Measurements from ENCODE around the gene MTCH1.

GRCh38 chr6:36937896-36938295 is 48.1 kb downstream of the MTCH1 start:
- TF ChIP-seq EZH2 (IDR thresholded peaks at IDR 0.05; ENCODE audit: borderline replicate concordance, insufficient read depth, low read depth, low read length, poor library complexity, severe bottlenecking) (no peak), CTCF (IDR thresholded peaks at IDR 0.05) (no peak)
